Measurements from ENCODE around the gene TMEM185B.
"Not testable (repeated sequence)": the region's sequence is repeated elsewhere in the genome, so short reads cannot be mapped to it uniquely, and the experiment has no call there.

Gene TMEM185B

DNA sequence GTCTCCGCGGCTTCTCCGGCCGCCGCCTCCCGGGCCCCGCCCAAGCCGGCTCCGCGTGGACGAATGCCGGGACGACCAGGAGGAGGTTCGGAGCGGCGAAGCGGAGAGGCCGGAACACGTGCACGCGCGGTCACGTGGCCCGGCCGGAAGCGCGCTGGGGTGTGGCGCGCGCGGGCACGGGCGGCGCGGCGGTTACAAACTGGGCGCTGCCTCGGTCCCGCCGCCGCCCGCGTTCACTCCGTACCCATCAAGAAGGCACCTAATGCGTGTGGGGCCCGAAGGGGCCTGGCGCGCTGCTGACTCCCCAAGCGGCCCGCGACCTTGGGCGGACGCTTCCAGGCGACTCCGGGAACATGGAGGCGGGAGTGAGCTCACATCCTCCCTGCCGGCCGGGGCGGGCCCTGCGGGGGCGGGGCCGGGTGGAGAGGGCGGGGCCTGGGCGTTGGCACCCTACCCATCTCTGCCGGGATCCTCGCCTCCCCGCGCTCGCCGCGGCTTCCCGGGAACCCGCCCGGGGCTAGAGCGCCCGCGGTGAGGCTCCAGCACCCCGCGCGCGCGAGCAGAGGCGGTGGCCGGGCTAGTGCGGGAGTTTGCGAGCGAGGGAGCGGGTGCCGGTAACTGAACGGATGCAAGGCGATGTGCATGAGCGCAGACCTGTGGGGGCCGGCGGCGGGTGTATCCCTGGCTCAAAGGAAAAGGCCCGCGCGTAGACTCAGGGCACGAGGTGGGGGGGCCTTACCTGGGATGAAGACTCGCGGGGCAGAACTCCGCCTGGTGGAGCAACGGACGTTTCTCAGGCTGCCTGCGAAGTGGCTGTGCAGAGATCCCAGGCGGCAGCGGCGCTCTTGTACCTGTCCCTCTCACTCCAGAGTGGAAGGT is at the start of gene TMEM185B:
TMEM185B (minus strand) TSS at position 367 of the 879 bp plus-strand sequence. CDS start 424 bp downstream, outside the sequence.
- peak; percentile 94 for DNase-seq

DNA sequence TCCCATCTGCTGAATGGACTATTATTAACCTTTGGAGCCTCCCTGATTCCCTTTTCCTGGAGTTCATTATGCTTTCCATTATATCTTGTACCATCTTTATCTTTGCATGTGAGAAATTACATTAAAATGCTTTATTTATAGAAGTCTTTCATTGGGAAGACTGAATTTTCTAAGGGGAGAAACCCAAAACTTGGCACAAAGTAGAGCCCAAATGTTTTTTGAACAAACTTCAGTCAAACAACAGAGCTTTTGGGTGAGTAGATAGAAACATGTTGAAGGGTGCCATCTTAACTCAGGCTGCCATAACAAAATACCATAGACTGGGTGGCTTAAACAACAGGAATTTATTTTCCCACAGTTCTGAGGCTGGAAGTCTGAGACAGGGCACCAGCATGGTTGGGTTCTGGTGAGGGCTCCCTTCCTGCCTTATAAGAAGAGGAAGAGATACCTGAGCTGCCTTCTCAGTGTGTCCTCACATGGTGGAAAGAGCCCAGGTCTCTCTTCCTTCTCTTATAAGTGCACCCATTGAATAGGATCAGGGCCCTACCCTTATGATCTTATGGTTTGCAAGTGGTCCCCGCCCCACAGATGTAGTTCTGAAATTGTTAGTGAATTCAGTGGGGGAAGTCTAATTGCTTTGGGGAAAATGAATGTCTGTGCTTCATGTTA is 48.6 kb upstream of the TMEM185B start:
- ATAC-seq = no peak
- no peak for DNase-seq

More for the DNA sequence above, at the start of gene TMEM185B:
- ATAC-seq = peak; percentile 89

DNA sequence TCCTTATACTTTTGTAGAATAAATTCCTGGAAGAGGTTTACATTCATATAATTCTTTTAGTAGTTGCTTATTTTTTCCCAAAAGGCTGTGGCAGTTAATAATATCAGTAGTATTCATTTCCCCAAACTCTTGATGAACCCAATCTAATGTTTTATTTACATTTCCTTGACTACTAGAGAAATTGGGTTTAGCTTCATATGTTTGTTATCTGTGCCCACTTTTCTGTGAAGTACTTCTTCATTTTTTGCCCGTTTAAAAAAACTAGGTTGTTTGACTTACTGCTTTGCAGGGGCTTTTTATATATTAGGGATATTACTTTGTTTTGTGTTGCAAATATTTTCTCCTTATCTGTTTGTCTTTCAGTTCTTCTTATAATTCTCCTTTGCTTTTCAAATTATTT is 46.6 kb upstream of the TMEM185B start:
- no peak for DNase-seq
- ATAC-seq = no peak

DNA sequence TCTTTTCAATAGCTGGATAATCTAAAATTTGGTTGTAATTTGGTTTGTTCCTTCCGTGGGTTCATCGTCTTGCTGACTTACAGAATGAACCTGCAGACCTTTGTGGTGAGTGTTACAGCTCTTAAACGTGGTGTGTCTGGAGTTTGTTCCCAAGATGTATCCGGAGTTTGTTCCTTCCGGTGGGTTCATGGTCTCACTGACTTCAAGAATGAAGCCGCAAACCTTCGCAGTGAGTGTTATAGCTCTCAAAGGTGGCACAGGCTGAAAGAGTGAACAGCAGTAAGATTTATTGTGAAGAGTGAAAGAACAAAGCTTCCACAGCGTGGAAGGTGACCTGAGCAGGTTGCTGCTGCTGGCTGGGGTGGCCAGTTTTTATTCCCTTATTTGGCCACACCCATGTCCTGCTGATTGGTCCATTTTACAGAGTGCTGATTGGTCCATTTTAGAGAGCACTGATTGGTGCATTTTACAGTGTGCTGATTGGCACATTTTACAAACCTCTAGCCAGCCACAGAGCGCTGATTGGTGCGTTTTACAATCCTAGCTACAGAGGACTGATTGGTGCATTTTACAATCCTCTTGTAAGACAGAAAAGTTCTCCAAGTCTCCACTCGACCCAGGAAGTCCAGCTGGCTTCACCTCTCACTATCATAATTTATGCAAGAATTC is 46.0 kb upstream of the TMEM185B start:
- no peak for DNase-seq
- no peak for ATAC-seq

GRCh38 chr2:120267348-120267747 is 44.1 kb upstream of the TMEM185B start:
- ATAC-seq (peak; percentile 76), DNase-seq (peak; percentile 17)

DNA sequence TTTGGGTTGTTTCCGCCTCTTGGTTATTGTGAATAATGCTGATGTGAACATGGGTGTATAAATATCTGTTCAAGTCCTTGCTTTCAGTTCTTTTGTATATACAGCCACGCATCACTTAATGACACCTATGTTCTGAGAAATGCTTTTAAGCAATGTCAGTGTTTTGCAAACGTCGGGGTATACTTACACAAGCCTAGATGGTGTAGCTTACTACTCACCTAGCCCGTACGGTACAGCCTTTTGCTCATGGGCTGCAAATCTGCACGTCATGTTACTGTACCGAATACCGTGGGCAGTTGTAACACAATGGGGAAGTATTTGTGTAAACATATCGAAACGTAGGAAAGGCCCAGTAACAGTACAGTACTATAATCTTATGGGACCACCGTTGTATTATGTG is 41.8 kb upstream of the TMEM185B start:
- DNase-seq (no peak), ATAC-seq (no peak)

DNA sequence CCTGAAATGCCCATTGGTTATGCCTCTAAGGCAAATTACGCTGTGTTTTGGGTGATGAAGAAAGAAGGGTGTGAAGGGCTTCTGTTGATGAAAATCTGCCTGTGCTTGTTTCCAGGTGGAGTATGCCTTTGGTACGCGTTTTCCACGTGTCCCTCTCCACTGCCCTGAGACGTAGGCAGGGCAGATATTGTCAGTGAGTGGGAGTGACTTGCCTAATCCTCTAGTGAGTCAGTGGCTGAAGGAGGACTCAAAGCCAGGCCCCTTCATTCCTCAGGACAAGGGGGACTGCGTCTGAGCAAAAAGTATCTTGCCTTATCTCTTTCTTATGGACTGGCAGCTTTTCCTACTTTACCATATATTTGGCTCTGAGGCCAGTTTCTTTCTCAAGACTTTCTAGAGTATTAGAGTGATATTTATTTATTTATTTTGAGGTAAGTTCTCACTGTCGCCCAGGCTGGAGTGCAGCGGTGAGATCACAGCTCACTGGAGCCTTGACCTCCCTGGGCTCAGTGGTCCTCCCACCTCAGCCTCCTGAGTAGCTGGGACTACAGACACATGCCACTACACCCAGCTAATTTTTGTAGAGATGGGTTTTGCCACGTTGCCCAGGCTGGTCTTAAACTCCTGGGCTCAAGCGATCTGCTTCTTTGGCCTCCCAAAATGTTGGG is 39.7 kb upstream of the TMEM185B start:
- ATAC-seq (no peak), DNase-seq (no peak)

DNA sequence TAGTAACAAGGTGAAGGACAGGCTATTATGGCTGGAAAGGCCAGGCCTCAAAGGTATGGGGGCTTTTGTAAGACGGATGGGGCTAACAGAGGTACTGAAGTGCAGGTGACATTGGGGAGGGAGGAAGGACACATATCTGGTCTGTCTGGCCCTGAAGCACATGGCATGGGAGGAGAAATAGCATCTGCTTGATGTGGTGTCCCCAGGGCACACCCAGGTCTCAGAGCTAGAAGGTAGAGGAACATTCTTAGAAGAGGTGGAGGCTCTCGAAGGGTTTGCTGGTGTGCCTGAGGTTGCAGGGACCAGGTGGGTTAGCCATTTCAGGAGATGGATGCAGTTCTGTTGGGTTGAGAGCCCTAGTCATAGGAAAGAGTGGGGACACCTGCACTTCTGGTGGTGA is 39.0 kb upstream of the TMEM185B start:
- ATAC-seq (no peak), DNase-seq (no peak)

DNA sequence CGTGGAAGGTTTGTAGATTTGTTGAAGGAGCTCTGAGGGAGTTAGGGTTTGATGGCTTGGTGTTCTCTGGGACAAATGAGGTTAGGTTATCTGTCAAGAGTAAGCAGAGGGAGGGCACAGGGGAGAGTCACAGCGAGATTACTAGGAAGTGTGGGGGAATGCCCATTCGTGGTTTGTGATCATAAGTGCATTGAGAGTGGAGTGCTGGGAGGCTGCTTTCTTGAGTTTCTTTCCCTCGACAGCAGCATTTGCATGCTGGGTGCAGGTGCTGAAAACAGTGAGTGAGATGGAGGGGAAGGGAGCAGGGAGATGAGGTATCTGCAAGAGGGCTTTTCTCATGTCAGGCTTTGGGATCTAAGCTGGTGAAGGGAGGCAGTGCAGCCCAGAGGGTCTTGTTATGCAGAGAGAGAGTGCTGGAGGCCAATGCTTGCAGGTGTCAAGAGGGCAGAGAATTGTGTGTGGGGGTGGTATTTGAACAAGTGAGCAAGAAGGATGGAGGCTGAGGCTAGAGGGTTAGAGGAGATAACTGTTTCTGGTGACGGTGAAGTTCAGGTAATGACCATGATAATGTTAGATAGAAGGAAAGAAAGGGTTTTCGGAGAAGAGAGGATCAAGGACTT is 38.3 kb upstream of the TMEM185B start:
- ATAC-seq (peak; percentile 93), DNase-seq (peak; percentile 58)

DNA sequence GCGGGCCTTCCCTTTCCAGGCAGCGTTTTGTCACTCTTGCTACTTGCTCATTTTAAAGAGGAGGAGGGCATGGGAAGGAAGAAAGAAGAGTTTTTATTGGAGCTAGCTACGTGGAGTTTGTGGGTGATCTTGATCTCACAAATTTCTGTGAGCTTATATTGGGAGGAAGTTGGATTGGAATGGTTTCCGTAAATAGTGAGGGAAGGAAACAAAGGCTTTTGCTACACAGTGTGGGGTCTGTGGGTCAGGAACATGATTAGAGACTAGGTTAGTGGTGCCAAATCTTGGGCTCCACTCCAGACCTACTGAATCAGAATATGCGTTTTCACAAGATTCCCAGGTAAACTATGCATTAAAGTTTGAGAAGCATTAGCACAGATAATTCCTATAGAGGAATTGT is 37.5 kb upstream of the TMEM185B start:
- ATAC-seq (no peak), DNase-seq (no peak)

- not testable (repeated sequence) for DNase-seq, ATAC-seq
Measured at GRCh38 chr2:120259939-120260338, 36.7 kb upstream of the TMEM185B start.

DNA sequence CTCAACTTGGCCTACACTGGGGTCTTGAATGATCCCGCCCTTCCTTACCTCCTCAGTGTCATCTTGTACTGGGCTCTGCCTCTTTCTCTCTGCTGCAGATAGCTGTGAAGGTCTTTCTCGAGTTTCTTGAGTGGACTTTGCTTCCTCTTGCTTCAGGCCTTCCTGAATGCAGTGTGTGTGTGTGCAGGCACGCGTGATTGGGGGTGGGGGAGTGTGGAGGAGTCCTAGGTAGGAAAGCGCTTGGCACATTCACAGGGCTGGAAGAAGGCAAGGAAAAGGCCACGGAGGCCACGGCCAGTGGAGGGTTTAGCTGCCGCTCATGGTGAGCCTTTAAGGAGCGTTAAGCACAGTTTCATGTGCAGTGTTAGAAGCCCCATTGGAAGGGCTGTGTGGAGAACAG is 35.0 kb upstream of the TMEM185B start:
- DNase-seq (no peak), ATAC-seq (no peak)

GRCh38 chr2:120257522-120257921 is 34.3 kb upstream of the TMEM185B start:
- DNase-seq = no peak
- ATAC-seq = no peak

DNA sequence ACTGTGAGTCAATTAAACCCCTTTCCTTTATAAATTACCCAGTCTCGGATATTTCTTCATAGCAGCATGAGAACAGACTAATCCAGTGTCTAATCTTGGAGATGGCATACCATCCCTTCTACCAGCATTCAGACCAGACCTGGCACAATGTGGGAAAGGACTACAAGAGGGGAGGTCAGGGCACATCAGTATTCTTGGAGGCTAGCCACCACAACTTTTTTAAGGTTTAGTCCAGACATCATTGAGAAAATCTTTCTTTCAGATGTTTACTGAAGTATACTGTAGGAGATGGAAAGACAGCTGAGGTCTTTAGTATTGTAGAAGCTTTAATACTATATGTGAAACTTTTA is 33.4 kb upstream of the TMEM185B start:
- DNase-seq = no peak
- ATAC-seq = no peak

DNA sequence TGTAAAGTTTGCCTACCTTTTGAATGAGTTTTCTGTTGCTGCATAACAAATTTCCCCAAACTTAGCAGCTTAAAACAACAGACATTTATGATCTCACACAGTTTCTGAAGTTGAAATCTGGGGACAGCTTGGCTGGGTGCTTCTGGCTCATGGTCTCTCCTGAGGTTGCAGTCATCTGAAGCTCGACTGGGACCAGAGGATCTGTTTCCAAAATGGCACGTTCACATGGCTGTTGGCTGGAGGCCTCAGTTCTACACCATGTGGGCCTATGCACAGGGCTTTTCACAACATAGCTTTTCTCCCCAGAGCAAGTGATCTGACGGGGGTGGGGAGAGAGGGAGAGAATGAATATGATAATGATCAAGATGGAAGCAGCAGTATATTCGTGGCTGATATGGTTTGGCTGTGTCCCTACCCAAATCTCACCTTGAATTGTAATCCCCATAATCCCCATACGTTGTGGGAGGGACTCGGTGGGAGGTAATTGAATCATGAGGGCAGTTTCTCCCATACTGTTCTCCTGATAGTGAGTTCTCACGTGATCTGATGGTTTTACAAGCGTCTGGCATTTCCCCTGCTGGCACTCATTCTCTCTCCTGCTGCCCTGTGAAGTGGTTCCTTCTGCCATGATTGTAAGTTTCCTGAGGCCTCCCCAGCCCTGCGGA is 32.9 kb upstream of the TMEM185B start:
- ATAC-seq = no peak
- DNase-seq = no peak

GRCh38 chr2:120255071-120255470 is 31.9 kb upstream of the TMEM185B start:
- no peak for ATAC-seq

DNA sequence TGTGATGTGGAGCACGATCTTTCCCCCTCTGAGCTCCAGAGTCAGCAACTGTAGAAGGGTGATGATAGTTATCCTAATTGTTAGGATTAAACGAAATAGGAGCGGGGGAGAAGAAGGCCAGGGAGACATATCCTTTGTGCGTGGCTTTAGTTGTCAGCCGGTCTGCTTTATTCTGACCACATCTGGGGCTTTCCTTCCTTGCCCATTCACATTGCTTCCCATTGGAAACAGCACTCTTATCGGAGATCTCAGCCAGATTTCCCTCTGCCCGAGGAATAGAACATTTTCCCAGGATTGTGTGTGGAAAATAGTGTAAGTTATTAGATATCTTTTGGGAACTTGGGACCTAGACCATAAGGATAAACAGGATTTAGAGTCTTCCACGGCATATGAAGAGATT is 31.0 kb upstream of the TMEM185B start:
- DNase-seq (no peak), ATAC-seq (no peak)

More at GRCh38 chr2:120255071-120255470, 31.9 kb upstream of the TMEM185B start:
- no peak for DNase-seq

DNA sequence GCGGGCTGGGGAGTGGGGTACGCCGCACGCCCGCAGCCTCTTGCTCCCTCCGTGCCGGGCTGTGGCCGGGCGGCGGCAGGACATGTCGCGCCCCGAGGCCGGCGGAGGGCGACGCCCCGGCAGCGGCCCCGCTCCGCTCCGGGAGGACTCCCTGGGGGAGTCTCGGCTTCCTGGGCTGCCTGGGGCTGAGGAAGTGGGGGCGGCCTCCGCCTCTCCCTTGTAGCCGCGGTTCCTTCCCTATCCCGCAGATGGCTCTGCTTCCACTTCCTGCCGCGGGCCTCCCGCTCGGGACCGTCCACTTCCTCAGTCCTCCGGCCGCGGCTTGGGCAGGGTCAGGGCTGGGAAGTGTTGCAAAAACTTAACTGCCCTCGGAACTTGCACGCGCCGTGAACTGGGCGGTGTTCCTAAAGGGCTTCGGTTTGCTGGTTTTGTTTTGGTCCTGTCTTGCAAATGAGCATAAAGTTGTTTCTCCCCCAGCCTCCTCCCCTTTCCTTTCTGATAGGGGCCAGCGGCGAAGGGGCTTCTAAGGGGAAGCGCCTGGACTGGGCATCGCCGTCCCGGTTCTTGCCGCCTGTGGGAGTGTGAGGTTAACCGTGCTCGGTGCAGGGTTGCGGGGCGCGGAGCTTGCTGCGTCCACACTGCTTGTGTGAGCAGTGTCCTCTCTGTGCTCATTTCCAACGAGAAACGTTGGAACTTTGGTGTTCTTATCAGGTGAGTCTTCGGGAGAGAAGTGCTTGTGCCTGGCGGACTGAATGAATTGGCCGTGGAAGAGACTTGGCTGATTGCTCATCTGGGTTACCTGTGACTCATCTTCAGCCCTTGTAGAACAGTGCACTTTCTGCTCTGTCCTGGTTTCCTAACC is 30.1 kb upstream of the TMEM185B start:
- DNase-seq = peak; percentile 55
- peak; percentile 29 for ATAC-seq

DNA sequence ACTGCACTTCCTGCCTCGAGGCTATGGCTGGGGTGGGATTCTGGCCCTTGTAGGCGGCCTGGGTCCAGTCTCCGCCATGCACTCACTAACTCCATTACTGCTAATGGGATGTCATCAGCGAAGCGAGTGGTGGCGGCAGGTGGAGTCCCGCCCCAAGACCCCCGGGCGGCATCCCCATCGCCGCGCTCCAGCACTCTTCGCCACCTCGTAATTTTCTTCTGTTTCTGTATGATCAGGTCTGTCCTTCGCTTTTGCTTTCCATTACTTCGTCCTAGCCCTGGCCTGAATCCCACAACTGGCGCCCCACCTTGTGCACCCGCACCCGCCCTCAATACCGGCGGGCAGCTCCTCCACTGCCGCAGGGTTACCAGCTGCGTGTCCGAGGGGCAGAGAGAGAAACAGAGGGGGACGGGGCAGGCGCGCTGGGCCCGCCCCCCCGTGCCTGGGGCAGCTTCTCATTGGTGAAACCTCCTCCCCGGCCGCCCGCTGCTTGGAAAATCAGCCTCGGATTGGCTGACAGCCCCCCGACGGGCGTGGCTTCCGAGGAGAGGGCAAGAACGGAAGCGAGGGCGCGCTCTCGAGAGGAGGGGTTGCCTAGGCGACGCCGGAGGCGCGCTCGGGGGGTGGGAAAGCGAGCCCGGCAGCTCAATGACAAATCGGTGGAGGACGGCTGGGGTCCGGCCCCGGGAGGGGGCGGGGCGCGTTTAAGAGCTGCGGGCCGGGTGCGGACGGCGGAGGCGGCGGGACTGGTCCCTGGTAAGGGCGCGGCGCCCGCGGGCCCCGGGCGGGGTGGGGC is 29.2 kb upstream of the TMEM185B start, which contains the start of gene RALB:
RALB (plus strand) TSS at position 628 of the 796 bp plus-strand sequence. CDS start 25,813 bp downstream, outside the sequence.
- peak; percentile 95 for ATAC-seq
- DNase-seq = peak; percentile 99

Measured in stimulated activated naive CD8-positive, alpha-beta T cell treated with anti-CD3 and anti-CD28 coated beads, Interleukin-15, Interleukin-2, amounts not matched to agents 100 U/mL and 50 U/mL, for 24 hours (primary cell).